GF-D8 (cell line): ENCODE data around the gene PFAS.
"Not testable (repeated sequence)": the region's sequence is repeated elsewhere in the genome, so short reads cannot be mapped to it uniquely, and the experiment has no call there.

Source experiments
- DNase-seq: peaks from one replicate; lab custom pipeline; 2025; lab: John Stamatoyannopoulos, UW

Gene PFAS

GRCh38 chr17:8227238-8227581, 21.9 kb upstream of the PFAS start:
- DNase-seq = no peak

DNA sequence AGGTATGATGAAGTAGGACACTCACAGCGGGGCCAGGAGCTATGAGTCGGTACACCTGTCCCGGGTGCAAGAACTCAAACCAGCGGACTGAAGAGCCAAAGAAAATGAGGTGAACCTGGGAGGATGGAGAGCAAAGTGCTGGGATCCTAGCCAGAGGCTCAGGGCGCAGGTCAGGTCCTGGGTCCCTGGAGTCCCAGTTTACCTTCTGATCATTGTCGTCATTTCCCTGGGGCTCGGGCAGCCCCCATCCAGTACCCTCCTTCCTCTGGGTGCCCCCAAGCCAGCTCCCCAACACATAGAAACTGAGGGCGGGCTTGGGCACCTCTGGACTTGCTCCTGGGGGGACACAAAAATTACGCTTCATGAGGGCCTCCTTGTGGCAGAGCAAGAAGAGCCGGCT, 17.4 kb upstream of the PFAS start:
- no peak for DNase-seq

DNA sequence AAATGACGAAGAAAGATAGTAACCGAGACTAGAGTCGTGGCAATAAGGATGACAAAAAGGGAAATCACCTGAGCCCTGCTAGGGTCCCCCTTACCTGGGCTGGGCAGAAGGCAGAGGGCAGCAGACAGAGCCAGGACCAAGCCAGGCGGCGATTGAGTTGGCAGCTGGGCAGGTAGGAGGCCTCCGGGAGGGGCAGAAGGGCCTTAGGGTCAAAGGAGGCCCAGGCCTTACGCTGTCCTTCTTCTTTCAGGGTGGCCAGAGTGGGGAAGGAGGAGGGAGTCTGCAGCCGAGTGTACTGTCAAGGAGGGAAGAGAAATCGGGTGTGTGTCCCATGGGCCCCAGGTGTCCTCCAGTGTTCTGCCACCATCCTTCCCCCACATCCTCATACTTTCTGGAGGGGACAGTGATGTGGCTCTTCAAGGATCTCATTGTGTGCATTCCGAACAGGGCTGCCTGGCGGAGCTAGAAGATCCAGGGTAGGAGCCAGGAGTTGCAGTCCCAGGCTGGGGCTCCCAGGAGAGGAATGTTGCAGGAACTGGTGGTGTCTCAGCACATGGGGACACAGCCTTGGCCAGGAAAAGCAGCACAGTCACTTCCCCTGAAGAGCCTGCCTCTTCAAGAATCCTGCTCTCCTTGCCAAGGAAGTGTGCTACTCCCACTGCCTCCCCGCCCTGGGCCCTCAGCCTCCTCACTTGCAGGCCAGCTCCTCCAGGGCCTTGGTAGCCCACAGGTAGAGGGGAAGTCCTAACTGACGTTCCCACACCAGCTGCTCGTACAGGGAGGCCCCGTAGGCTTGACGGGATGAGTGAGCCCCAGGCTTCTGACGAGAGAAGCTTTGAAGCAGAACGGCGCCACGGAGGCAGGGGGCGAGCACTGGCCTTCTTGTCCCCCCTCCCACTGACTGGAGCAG, 14.5 kb upstream of the PFAS start:
- DNase-seq = no peak

DNA sequence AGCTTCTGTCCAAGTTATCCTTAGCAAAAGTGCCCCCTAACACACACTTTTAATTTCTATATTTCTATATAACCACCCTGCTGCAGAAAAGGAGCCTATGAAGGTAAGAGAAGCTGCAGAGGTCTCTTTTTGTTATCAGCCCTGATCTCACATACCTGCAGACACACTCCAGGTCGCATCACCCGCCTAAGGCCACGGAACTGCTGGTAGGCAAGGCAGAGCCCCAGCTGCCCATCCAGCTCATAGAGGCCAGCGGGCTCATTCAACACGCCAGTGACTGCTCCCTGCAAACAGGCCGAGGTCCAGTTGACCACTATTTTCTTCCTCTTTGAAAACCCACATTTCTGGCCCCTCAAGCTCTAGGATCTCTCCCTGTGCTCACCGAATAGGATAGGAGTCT, 13.4 kb upstream of the PFAS start:
- DNase-seq = no peak

DNA sequence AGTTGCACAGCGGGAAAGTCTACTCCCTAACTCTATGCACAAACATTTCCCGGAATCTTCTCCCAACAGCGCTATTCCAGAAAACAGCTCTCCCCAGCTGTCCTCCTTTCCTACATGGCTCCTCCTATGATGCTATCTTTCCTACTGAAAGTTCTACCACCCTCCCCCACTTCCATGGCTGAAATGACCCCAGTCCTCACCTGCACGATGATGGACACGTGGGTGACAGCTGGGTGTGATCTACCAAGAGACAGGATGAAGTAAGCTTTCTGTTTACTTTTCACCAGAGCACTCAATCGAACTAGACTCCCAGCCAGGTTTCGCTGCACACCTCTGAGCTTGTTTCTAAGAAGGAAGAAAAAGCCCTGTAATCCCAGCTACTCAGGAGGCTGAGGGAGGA, 11.9 kb upstream of the PFAS start:
- DNase-seq = no peak

DNA sequence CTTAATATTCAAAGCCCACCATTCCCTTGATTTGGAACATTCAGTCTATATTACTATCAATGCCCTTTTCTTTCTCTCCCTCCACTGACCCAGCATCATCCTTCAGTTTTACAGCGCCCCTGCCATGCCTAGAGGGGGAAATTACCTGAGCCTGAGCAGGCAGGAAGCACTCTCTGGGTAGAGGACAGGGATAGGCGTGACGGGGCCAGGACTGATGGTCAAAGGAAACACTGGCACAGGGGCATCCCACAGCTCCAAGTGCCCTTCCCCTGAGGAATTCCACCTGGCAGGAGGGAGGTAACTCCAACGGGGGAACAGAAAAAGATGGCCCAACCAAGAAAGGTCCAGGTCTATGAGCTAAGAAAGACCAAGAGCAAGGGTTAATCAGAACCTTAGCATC, 11.2 kb upstream of the PFAS start:
- no peak for DNase-seq

DNA sequence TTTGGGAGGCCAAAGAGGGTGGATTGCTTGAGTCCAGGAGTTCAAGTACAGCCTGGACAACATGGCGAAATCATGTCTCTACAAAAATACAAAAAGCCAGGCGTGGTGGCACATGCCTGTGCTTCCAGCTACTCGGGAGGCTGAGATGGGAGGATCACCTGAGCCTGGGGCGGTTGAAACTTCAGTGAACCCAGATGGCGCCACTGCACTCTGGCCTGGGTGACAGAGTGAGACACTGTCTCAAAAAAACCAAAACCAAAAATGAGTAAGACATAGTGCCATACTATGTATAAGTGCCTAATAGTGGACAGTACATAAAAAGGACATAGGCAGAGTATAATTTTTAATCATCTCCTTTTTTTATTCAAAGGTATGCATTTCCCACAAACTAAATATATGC, 5.3 kb upstream of the PFAS start:
- DNase-seq = no peak

GRCh38 chr17:8244768-8245167, 4.3 kb upstream of the PFAS start:
- DNase-seq = no peak

DNA sequence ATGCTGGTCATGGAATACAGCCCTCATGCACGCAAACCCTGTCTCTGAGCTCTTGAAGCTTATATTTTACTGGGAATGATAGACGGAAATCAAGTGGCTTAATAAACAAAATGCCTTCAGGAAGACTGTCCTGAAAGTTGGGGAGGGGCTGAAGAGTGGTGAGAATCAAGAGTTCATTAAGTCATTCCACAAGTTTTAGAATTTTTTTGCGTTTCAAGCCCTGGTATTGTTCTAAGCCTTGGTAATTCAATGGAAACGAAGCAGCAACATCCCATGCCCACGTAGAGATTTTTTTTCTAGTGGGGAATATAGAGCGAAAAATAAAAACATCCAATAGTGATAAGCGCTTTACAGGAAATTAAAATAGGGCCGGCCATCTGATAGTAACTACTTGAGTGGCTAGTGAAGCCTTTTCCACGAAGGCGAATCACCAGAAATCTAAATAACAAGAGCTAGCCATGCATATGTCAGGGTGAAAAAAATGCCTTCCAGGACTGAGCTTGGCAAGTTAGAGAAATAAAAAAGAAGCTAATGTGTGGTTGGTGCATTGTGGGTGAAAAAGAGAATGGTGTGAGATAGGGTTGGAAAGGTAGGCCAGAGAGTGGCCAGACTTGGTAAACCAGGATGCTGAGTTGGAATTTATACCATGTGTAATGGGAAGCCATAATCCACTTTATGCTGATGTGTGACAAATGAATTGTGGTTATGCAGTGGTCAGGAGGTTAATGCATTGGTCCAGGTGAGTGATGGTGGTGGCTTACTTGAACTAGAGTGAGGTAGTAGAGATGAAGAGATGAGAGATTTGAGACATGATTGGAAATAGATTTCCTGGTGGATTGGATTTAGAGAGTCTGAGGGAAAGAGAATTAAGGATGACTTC, 772 bp downstream of the PFAS start:
- DNase-seq = no peak

DNA sequence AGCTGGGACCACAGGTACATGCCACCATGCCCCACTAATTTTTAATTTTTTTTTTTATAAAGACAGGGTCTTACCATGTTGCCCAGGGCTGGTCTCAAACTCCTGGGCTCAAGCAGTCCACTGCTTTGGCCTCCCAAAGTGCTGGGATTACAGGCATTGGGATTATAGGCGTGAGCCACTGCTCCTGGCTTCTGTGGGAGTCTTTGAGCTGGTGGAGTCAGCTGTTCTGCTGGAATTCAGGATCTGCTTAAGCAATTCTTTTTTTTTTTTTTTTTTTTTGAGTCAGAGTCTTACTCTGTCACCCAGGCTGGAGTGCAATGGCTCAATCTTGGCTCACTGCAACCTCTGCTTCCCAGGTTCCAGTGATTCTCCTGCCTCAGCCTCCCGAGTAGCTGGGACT, 2.3 kb downstream of the PFAS start:
- DNase-seq = not testable (repeated sequence)

- DNase-seq = no peak
These were observed 4.7 kb downstream of the PFAS start for GRCh38 chr17:8253801-8254200.

DNA sequence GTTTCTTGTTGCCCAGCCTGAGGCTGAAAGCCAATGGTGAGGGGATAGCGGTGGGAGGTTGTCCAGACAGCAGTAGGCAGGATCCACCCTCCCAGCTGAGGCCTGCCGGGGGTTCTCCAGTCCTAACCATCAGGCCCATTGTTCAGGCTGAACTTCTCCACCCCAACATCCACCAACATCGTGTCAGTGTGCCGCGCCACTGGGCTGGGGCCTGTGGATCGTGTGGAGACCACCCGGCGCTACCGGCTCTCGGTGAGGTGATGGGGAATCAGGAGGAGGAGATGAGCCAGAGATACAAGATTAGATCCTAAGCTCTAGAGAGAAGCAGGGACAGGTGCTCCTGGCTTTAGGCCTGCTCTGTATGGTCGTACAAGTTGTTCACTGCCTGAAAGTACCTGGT, 5.8 kb downstream of the PFAS start:
- DNase-seq = no peak

DNA sequence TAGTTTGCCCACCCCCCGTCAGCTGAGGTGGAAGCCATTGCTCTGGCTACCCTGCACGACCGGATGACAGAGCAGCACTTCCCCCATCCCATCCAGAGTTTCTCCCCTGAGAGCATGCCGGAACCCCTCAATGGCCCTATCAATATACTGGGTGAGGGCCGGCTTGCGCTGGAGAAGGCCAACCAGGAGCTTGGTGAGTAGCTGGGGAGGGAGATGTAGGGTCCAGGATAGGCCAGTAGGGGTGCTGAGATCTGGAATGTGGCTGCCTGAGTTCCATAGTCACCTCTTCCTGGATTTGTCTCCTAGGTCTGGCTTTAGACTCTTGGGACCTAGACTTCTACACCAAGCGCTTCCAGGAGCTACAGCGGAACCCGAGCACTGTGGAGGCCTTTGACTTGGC, 6.4 kb downstream of the PFAS start:
- no peak for DNase-seq

DNA sequence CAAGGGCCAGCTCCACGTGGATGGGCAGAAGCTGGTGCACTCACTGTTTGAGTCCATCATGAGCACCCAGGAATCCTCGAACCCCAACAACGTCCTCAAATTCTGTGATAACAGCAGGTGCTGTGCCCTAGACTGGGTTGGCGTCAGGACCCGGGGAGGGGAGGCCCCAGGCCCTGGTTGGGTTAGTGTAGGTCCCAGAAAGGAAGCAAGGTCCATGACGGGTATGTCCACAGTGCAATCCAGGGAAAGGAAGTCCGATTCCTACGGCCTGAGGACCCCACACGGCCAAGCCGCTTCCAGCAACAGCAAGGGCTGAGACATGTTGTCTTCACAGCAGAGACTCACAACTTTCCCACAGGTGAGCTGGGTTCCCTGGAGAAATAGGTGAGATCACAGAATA, 7.2 kb downstream of the PFAS start:
- no peak for DNase-seq

- no peak for DNase-seq
These were observed 7.6 kb downstream of the PFAS start for GRCh38 chr17:8256691-8257090.

DNA sequence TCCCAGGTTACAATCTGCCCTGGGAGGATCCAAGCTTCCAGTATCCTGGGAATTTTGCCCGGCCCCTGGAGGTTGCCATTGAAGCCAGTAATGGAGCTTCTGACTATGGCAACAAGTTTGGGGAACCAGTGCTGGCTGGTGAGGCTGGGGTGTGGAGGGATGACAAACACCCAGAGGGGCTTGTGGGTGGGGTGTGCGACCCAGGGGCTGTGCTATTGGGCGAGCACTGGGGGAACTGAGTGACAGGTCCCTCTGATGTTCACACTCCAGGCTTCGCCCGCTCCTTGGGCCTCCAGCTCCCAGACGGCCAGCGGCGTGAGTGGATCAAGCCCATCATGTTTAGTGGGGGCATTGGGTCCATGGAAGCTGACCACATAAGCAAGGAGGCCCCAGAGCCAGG, 8.7 kb downstream of the PFAS start:
- DNase-seq = no peak

DNA sequence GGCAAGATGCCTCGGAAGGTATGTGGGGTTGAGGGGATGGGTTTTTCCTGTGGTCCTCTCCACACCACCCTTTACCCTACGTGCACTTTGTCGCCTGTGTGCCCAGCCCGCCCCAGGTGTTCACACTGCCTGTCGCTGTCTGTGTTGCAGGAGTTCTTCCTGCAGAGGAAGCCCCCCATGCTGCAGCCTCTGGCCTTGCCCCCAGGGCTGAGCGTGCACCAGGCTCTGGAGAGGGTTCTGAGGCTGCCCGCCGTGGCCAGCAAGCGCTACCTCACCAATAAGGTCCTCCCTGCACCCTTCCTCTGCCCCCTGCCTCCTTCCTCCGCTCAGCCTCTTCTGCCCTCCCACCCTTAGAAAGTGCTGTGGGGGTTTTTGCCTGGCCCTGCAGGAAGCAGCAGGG, 15.2 kb downstream of the PFAS start:
- no peak for DNase-seq

GRCh38 chr17:8264836-8265542, 15.9 kb downstream of the PFAS start:
- DNase-seq = no peak

DNA sequence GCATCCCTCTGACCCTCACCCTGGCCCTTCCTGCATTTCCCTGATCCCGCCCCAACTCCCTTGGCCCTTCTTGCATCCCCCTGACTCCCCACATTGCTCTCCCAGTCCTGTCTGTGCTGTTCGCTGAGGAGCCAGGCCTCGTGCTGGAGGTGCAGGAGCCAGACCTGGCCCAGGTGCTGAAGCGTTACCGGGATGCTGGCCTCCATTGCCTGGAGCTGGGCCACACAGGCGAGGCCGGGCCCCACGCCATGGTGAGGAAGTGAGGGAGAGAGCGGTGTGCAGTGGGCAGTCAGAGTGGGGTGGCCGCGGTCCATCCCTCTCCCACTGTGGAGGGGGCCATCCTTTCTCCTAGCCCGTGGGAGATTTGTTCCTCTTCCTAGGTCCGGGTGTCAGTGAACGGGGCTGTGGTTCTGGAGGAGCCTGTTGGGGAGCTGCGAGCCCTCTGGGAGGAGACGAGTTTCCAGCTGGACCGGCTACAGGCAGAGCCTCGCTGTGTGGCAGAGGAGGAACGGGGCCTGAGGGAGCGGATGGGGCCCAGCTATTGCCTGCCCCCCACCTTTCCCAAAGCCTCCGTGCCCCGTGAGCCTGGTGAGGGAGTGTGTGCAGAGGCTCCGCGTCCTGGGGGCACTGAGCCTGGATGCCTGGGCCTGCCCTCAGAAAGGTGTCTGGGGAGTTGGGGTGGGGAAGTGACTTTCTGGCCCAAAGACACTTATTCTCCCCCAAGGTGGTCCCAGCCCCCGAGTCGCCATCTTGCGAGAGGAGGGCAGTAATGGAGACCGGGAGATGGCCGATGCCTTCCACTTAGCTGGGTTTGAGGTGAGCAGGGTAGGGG, 17.8 kb downstream of the PFAS start:
- DNase-seq = no peak

GRCh38 chr17:8267480-8268147, 18.5 kb downstream of the PFAS start:
- DNase-seq = no peak
